Ramos (cell line): Measurements from ENCODE around the gene OLR1.

Experiments used
- in situ Hi-C: fragments of 300-500 bp; cut with MboI; formaldehyde crosslinking; loops from one replicate; pipeline ENCODE4 v1.14.3; 2022; ENCODE audit warnings: low sequenced_read_pairs; ENCODE audit not compliant: unreplicated experiment

The OLR1 gene

GRCh38 chr12:10113075-10113474 lies 58.9 kb downstream of the OLR1 start:
- in situ Hi-C loops = no loop called here

- in situ Hi-C loops = no loop called here
Measured at GRCh38 chr12:10111451-10111850, 60.5 kb downstream of the OLR1 start.

- in situ Hi-C loops = no loop called here
Measured at GRCh38 chr12:10110256-10110844, 61.6 kb downstream of the OLR1 start.
